HepG2 (cell line): ENCODE results near the gene DOC2A. TPM values are rescaled to one million over a fixed set of nuclear protein-coding genes. Genes with fewer than 3 reads are reported as not detected.

Experiments used
- ARNT ChIP-seq: fragments of 450-650 bp; IDR thresholded peaks from 2 replicates; pipeline ENCODE4 v1.6.1; 2017
- BCL6 ChIP-seq: IDR thresholded peaks from 2 replicates; pipeline ENCODE4 v1.6.1; 2016; ENCODE audit warnings: missing genetic modification reagents, missing compliant biosample characterization
- CEBPB ChIP-seq: IDR thresholded peaks from 2 replicates; pipeline ENCODE4 v1.6.1; 2011; ENCODE audit warnings: low read depth, low read length, improper control_type of control experiment, borderline replicate concordance
- FOSL2 ChIP-seq: sonication (generic); formaldehyde crosslinking; IDR thresholded peaks from 2 replicates; pipeline ENCODE4 v1.4.0; 2020; ENCODE audit warnings: missing genetic modification reagents
- HOXD1 ChIP-seq: sonication (generic); formaldehyde crosslinking; IDR thresholded peaks from 2 replicates; pipeline ENCODE4 v1.5.0; 2020; ENCODE audit warnings: missing genetic modification reagents
- JUN ChIP-seq: sonication (generic); formaldehyde crosslinking; IDR thresholded peaks from 2 replicates; pipeline ENCODE4 v1.4.0; 2020; ENCODE audit warnings: mild to moderate bottlenecking, missing genetic modification reagents
- KMT2A ChIP-seq: sonication (generic); formaldehyde crosslinking; IDR thresholded peaks from 2 replicates; pipeline ENCODE4 v1.4.0; 2020; ENCODE audit warnings: missing genetic modification reagents
- NONO ChIP-seq, 2 experiments: fragments of 450-650 bp in 1 of 2; sonication (generic) in 1 of 2; formaldehyde crosslinking in 1 of 2; IDR thresholded peaks in 1 of 2; conservative IDR thresholded peaks in 1 of 2; 2 replicates each; pipeline versions ENCODE4 v1.6.1 to v1.8.0; 2017 to 2022; ENCODE audit warnings: mild to moderate bottlenecking in 1 of 2, missing genetic modification reagents in 1 of 2, moderate library complexity in 1 of 2
- PPARG ChIP-seq: conservative IDR thresholded peaks from 2 replicates; pipeline ENCODE4 v1.6.1; 2016; ENCODE audit warnings: missing biosample characterization, missing genetic modification reagents
- SKI ChIP-seq: fragments of 450-650 bp; IDR thresholded peaks from one replicate; pipeline ENCODE4 v1.6.1; 2018; ENCODE audit warnings: mild to moderate bottlenecking; ENCODE audit not compliant: partially characterized antibody
- SPEN ChIP-seq: sonication (generic); formaldehyde crosslinking; IDR thresholded peaks from 2 replicates; pipeline ENCODE4 v1.5.1; 2020; ENCODE audit warnings: low read depth, mild to moderate bottlenecking, missing genetic modification reagents
- SRSF1 ChIP-seq: fragments of 200-400 bp; formaldehyde crosslinking; optimal IDR thresholded peaks from 2 replicates; pipeline ENCODE3; 2017; ENCODE audit warnings: mild to moderate bottlenecking, low read depth, low read length, moderate library complexity
- TBL1XR1 ChIP-seq: fragments of 150-350 bp; IDR thresholded peaks from 2 replicates; pipeline ENCODE4 v1.6.1; 2014; ENCODE audit warnings: borderline replicate concordance, low read length; ENCODE audit not compliant: partially characterized antibody
- ZBTB21 ChIP-seq: sonication (generic); formaldehyde crosslinking; IDR thresholded peaks from 2 replicates; pipeline ENCODE4 v1.4.0; 2020; ENCODE audit warnings: missing genetic modification reagents
- ZNF20 ChIP-seq: sonication (generic); formaldehyde crosslinking; IDR thresholded peaks from 2 replicates; pipeline ENCODE4 v1.4.0; 2020; ENCODE audit warnings: mild to moderate bottlenecking, moderate library complexity, missing genetic modification reagents
- ZNF33B ChIP-seq: sonication (generic); formaldehyde crosslinking; IDR thresholded peaks from 2 replicates; pipeline ENCODE4 v1.5.1; 2020; ENCODE audit warnings: mild to moderate bottlenecking, missing genetic modification reagents
- ZNF350 ChIP-seq: sonication (generic); formaldehyde crosslinking; IDR thresholded peaks from 2 replicates; pipeline ENCODE4 v1.4.0; 2020; ENCODE audit warnings: mild to moderate bottlenecking, low read depth, missing genetic modification reagents, borderline replicate concordance
- ZNF501 ChIP-seq: sonication (generic); formaldehyde crosslinking; IDR thresholded peaks from 2 replicates; pipeline ENCODE4 v1.5.1; 2020; ENCODE audit warnings: mild to moderate bottlenecking, moderate library complexity, missing genetic modification reagents
- ZNF703 ChIP-seq: sonication (generic); formaldehyde crosslinking; IDR thresholded peaks from 2 replicates; pipeline ENCODE4 v1.5.1; 2020; ENCODE audit warnings: missing genetic modification reagents, mild to moderate bottlenecking, moderate library complexity, borderline replicate concordance
- ZNF749 ChIP-seq: sonication (generic); formaldehyde crosslinking; IDR thresholded peaks from 2 replicates; pipeline ENCODE4 v1.8.0; 2022; ENCODE audit warnings: mild to moderate bottlenecking, missing genetic modification reagents, moderate library complexity, borderline replicate concordance
- ZSCAN30 ChIP-seq: sonication (generic); formaldehyde crosslinking; IDR thresholded peaks from 2 replicates; pipeline ENCODE4 v1.5.0; 2020; ENCODE audit warnings: mild to moderate bottlenecking, missing genetic modification reagents
- polyA plus RNA-seq, 8 experiments: library from polyadenylated mRNA; depleted of rRNA in 3 of 8; stranded (reverse) in 7 of 8; unstranded in 1 of 8; fragments of >200 nt; fragmentation: Illumina TruSeq in 4 of 8; extraction: Trizol in 4 of 8; gene quantifications; 2 replicates each; pipeline versions ENCODE4 v1.2.1 to v1.2.3, GENCODE V29; 2011 to 2016; ENCODE audit warnings: low read depth in 4 of 8, missing spikeins in 1 of 8, mixed read lengths in 1 of 8; ENCODE audit not compliant: insufficient read depth in 1 of 8
- total RNA-seq, 5 experiments: library from RNA; depleted of rRNA; stranded (reverse); fragments of >200 nt; fragmentation: Illumina TruSeq; extraction: Trizol; gene quantifications; 2 replicates each; pipeline ENCODE4 v1.2.3, GENCODE V29; 2016; ENCODE audit warnings: low read depth in 1 of 5
- TF ChIP-seq, protein P1 (sequence below): sonication (generic); formaldehyde crosslinking; IDR thresholded peaks from 2 replicates; pipeline ENCODE4 v1.5.0; 2020; ENCODE audit warnings: mild to moderate bottlenecking, missing genetic modification reagents, moderate library complexity
- TF ChIP-seq, protein P2 (sequence below): IDR thresholded peaks from 2 replicates; pipeline ENCODE4 v1.6.1; 2016; ENCODE audit warnings: missing genetic modification reagents, missing compliant biosample characterization
- TF ChIP-seq, protein P3 (sequence below): sonication (generic); formaldehyde crosslinking; IDR thresholded peaks from 2 replicates; pipeline ENCODE4 v1.8.0; 2022; ENCODE audit warnings: mild to moderate bottlenecking, missing genetic modification reagents, borderline replicate concordance
- TF ChIP-seq, protein P4 (sequence below): IDR thresholded peaks from 2 replicates; pipeline ENCODE4 v1.6.1; 2012; ENCODE audit warnings: low read depth, low read length, improper control_type of control experiment

DOC2A gene
- total and polyA plus RNA-seq, 2 of the 13 experiments (the other 11 are each of a cell fraction or from before 2014, with no cell fraction given) = 0.15 to 0.55 TPM

DNA sequence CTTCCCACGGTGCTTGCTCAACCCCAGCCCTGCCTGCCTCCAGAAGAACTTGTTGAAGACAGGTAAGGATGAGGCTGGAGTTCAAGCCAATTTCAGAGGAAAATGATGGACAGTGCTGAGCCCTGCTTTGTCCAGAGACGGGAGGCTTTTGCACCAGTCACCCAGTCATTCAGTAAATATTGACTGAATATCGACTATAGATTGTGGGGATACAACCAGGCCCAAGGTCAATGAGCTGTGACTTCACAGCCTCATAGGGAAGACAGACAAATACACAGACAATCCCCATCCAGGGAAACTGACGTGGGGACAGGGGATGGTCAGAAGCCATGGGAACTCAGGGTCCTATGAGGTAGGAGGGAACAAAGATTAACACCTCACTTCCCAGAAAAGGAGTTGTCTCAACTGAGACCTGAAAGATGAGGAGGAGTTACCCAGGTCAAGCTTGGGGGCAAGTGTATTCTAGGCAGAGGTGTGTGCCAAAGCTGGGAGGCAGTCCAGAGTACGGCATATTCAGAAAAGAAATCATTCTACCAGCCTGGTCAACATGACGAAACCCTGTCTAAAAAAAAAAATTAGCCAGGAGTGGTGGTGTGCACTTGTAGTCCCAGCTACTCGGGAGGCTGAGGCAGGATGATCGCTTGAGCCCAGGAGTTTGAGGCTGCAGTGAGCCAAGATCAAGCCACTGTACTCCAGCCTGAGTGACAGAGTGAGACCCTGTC is 5.9 kb upstream of the DOC2A start (continued):
- TF ChIP-seq, protein P1, sequence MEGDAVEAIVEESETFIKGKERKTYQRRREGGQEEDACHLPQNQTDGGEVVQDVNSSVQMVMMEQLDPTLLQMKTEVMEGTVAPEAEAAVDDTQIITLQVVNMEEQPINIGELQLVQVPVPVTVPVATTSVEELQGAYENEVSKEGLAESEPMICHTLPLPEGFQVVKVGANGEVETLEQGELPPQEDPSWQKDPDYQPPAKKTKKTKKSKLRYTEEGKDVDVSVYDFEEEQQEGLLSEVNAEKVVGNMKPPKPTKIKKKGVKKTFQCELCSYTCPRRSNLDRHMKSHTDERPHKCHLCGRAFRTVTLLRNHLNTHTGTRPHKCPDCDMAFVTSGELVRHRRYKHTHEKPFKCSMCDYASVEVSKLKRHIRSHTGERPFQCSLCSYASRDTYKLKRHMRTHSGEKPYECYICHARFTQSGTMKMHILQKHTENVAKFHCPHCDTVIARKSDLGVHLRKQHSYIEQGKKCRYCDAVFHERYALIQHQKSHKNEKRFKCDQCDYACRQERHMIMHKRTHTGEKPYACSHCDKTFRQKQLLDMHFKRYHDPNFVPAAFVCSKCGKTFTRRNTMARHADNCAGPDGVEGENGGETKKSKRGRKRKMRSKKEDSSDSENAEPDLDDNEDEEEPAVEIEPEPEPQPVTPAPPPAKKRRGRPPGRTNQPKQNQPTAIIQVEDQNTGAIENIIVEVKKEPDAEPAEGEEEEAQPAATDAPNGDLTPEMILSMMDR = no peak
- no peak for TF ChIP-seq ZNF20 (CRISPR knock-in tag)
- no peak for TF ChIP-seq ZNF33B (CRISPR knock-in tag)
- TF ChIP-seq ZSCAN30 (CRISPR knock-in tag) = no peak
- 0 out of 2 replicates have a peak, but pooled peaks have one; percentile 17 for TF ChIP-seq ZBTB21 (CRISPR knock-in tag)
- TF ChIP-seq, protein P2, sequence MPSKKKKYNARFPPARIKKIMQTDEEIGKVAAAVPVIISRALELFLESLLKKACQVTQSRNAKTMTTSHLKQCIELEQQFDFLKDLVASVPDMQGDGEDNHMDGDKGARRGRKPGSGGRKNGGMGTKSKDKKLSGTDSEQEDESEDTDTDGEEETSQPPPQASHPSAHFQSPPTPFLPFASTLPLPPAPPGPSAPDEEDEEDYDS (CRISPR knock-in tag) = no peak
- TF ChIP-seq ZNF749 (CRISPR knock-in tag) = no peak
- no peak for TF ChIP-seq ARNT
- no peak; the same call in 1 of the 2 replicates for TF ChIP-seq JUN (CRISPR knock-in tag)
- TF ChIP-seq CEBPB = no peak
- peak; percentile 69 for TF ChIP-seq ZNF501
- TF ChIP-seq SPEN (CRISPR knock-in tag) = no peak
- peak; percentile 58 for TF ChIP-seq SKI
- peak; percentile 41; the same call in 1 of the 2 replicates for TF ChIP-seq BCL6
- no peak for TF ChIP-seq KMT2A
- no peak for TF ChIP-seq SRSF1
- TF ChIP-seq, protein P3, sequence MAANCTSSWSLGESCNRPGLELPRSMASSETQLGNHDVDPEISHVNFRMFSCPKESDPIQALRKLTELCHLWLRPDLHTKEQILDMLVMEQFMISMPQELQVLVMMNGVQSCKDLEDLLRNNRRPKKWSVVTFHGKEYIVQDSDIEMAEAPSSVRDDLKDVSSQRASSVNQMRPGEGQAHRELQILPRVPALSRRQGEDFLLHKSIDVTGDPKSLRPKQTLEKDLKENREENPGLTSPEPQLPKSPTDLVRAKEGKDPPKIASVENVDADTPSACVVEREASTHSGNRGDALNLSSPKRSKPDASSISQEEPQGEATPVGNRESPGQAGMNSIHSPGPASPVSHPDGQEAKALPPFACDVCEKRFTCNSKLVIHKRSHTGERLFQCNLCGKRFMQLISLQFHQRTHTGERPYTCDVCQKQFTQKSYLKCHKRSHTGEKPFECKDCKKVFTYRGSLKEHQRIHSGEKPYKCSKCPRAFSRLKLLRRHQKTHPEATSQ (CRISPR knock-in tag) = no peak
- TF ChIP-seq, protein P4, sequence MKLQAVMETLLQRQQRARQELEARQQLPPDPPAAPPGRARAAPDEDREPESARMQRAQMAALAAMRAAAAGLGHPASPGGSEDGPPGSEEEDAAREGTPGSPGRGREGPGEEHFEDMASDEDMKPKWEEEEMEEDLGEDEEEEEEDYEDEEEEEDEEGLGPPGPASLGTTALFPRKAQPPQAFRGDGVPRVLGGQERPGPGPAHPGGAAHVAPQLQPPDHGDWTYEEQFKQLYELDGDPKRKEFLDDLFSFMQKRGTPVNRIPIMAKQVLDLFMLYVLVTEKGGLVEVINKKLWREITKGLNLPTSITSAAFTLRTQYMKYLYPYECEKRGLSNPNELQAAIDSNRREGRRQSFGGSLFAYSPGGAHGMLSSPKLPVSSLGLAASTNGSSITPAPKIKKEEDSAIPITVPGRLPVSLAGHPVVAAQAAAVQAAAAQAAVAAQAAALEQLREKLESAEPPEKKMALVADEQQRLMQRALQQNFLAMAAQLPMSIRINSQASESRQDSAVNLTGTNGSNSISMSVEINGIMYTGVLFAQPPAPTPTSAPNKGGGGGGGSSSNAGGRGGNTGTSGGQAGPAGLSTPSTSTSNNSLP = peak; percentile 40; the same call in 1 of the 2 replicates
- TF ChIP-seq ZNF350 (CRISPR knock-in tag) = peak; percentile 24; the same call in 1 of the 2 replicates
- TF ChIP-seq TBL1XR1 = no peak
- TF ChIP-seq HOXD1 (CRISPR knock-in tag) = no peak
- no peak for TF ChIP-seq NONO (IDR thresholded peaks at IDR 0.05)
- TF ChIP-seq NONO (CRISPR knock-in tag; conservative IDR thresholded peaks at IDR 0.05) = no peak
- peak; percentile 87 for TF ChIP-seq FOSL2 (CRISPR knock-in tag)
- TF ChIP-seq ZNF703 = no peak
- TF ChIP-seq PPARG (CRISPR knock-in tag) = peak; percentile 76
